Astrocyte (in vitro differentiated cells and primary cell): ENCODE data around the gene JPH3. TPM values are rescaled to one million over a fixed set of nuclear protein-coding genes. Genes with fewer than 3 reads are reported as not detected.

Source experiments
- DNase-seq: peaks from one replicate; pipeline ENCODE4 v3.0.0-alpha.2; 2010; ENCODE audit warnings: low read depth
- FAIRE-seq: peaks from 2 replicates; lab custom pipeline; 2011; peaks lifted over from hg19 to GRCh38; lab: Jason Lieb, UNC
- H2AFZ ChIP-seq: 2 replicates; pipeline ENCODE4 v1.6.0; 2012; ENCODE audit warnings: low read depth, low read length, inconsistent platforms
- H3K27ac ChIP-seq: 2 replicates; pipeline ENCODE4 v1.5.1; 2011; ENCODE audit warnings: low read depth, low read length, inconsistent platforms
- H3K27me3 ChIP-seq: 2 replicates; pipeline ENCODE4 v1.6.0; 2011; ENCODE audit warnings: low read length, inconsistent platforms; ENCODE audit not compliant: insufficient read depth
- H3K36me3 ChIP-seq: 2 replicates; pipeline ENCODE4 v1.5.1; 2011; ENCODE audit warnings: low read length, inconsistent platforms; ENCODE audit not compliant: insufficient read depth
- H3K4me1 ChIP-seq: 2 replicates; pipeline ENCODE4 v1.5.1; 2011; ENCODE audit warnings: low read length, inconsistent platforms; ENCODE audit not compliant: insufficient read depth
- H3K4me2 ChIP-seq: 2 replicates; pipeline ENCODE4 v1.6.0; 2012; ENCODE audit warnings: low read length, inconsistent platforms
- H3K4me3 ChIP-seq: 2 replicates; pipeline ENCODE4 v1.5.1; 2011; ENCODE audit warnings: low read depth, mild to moderate bottlenecking, low read length, inconsistent platforms; ENCODE audit not compliant: insufficient read depth
- H3K79me2 ChIP-seq: 2 replicates; pipeline ENCODE4 v1.6.0; 2012; ENCODE audit warnings: mild to moderate bottlenecking, low read length, inconsistent platforms; ENCODE audit not compliant: insufficient read depth
- H3K9ac ChIP-seq: 2 replicates; pipeline ENCODE4 v1.6.0; 2012; ENCODE audit warnings: mild to moderate bottlenecking, low read length, inconsistent platforms
- H3K9me3 ChIP-seq: 2 replicates; pipeline ENCODE4 v1.5.1; 2012; ENCODE audit warnings: low read depth, mild to moderate bottlenecking, low read length, inconsistent platforms; ENCODE audit not compliant: insufficient read depth
- H4K20me1 ChIP-seq: 2 replicates; pipeline ENCODE4 v1.6.0; 2012; ENCODE audit warnings: low read length, inconsistent platforms; ENCODE audit not compliant: insufficient read depth
- H3K27ac Mint-ChIP-seq: one replicate; pipeline ENCODE4 v1.8.0; 2021; ENCODE audit warnings: mild to moderate bottlenecking, mixed read lengths; ENCODE audit not compliant: unreplicated experiment
- H3K27me3 Mint-ChIP-seq: one replicate; pipeline ENCODE4 v1.8.0; 2021; ENCODE audit warnings: low read depth, mixed read lengths; ENCODE audit not compliant: unreplicated experiment
- H3K36me3 Mint-ChIP-seq: one replicate; pipeline ENCODE4 v1.8.0; 2021; ENCODE audit warnings: low read depth, mixed read lengths; ENCODE audit not compliant: unreplicated experiment
- H3K4me1 Mint-ChIP-seq: one replicate; pipeline ENCODE4 v1.8.0; 2021; ENCODE audit warnings: low read depth, mixed read lengths; ENCODE audit not compliant: unreplicated experiment
- H3K4me3 Mint-ChIP-seq: one replicate; pipeline ENCODE4 v1.8.0; 2021; ENCODE audit warnings: mild to moderate bottlenecking, moderate library complexity, mixed read lengths; ENCODE audit not compliant: unreplicated experiment
- H3K9me3 Mint-ChIP-seq: one replicate; pipeline ENCODE4 v1.8.0; 2021; ENCODE audit warnings: mild to moderate bottlenecking, mixed read lengths; ENCODE audit not compliant: unreplicated experiment
- EZH2 ChIP-seq: IDR thresholded peaks from 2 replicates; pipeline ENCODE4 v1.6.1; 2012; ENCODE audit warnings: mild to moderate bottlenecking, low read length, inconsistent platforms; ENCODE audit not compliant: insufficient read depth
- total RNA-seq: library from RNA; stranded (reverse); gene quantifications from 2 replicates; pipeline ENCODE4 v1.2.1, GENCODE V29; 2021
- TF ChIP-seq, protein P1 (sequence below): IDR thresholded peaks from 2 replicates; pipeline ENCODE4 v1.5.1; 2011; ENCODE audit warnings: low read depth, mild to moderate bottlenecking, inconsistent platforms, low read length, moderate library complexity; ENCODE audit not compliant: insufficient read depth

JPH3 gene
- total RNA-seq, 1 donor from 2014 or later, result 8.6 TPM

- H3K9me3 ChIP-seq, result no peaks in the 10 kb centered on the region
- TF ChIP-seq, protein P1, sequence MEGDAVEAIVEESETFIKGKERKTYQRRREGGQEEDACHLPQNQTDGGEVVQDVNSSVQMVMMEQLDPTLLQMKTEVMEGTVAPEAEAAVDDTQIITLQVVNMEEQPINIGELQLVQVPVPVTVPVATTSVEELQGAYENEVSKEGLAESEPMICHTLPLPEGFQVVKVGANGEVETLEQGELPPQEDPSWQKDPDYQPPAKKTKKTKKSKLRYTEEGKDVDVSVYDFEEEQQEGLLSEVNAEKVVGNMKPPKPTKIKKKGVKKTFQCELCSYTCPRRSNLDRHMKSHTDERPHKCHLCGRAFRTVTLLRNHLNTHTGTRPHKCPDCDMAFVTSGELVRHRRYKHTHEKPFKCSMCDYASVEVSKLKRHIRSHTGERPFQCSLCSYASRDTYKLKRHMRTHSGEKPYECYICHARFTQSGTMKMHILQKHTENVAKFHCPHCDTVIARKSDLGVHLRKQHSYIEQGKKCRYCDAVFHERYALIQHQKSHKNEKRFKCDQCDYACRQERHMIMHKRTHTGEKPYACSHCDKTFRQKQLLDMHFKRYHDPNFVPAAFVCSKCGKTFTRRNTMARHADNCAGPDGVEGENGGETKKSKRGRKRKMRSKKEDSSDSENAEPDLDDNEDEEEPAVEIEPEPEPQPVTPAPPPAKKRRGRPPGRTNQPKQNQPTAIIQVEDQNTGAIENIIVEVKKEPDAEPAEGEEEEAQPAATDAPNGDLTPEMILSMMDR, result no peak
- TF ChIP-seq EZH2, result no peak
- H3K4me2 ChIP-seq, result peak overlapping the region; percentile 42
- DNase-seq (no peak), FAIRE-seq (no peak)
- Mint-ChIP-seq H3K27me3 (peaks cover 27% of the 10 kb centered on the region), H3K4me1 (peaks cover 34% of the 10 kb centered on the region), H3K9me3 (peaks cover under 1% of the 10 kb centered on the region), H3K36me3 (peaks cover 2% of the 10 kb centered on the region), H3K4me3 (peak overlapping the region; percentile 52), H3K27ac (no peak overlapping the region)
- peaks cover 12% of the 10 kb centered on the region for H3K27me3 ChIP-seq
- no peak overlapping the region for H3K9ac ChIP-seq
- H3K79me2 ChIP-seq, result no peaks in the 10 kb centered on the region
- no peaks in the 10 kb centered on the region for H3K36me3 ChIP-seq
- H3K27ac ChIP-seq, result no peak overlapping the region
- H4K20me1 ChIP-seq, result no peaks in the 10 kb centered on the region
- H3K4me1 ChIP-seq, result peaks cover 34% of the 10 kb centered on the region
- no peak overlapping the region for H3K4me3 ChIP-seq
- peak overlapping the region; percentile 43 for H2AFZ ChIP-seq
Observed at GRCh38 chr16:87585442-87586200, 16.7 kb upstream of the JPH3 start.

- FAIRE-seq (no peak), DNase-seq (no peak)
- TF ChIP-seq, protein P1, result no peak
- TF ChIP-seq EZH2, result no peak
- no peak overlapping the region for H3K27ac ChIP-seq
- no peaks in the 10 kb centered on the region for H3K9me3 ChIP-seq
- peak overlapping the region; percentile 43 for H2AFZ ChIP-seq
- Mint-ChIP-seq H3K4me1 (peaks cover 29% of the 10 kb centered on the region), H3K27me3 (peaks cover 31% of the 10 kb centered on the region), H3K9me3 (no peaks in the 10 kb centered on the region), H3K4me3 (peak overlapping the region; percentile 52), H3K36me3 (peaks cover 2% of the 10 kb centered on the region), H3K27ac (no peak overlapping the region)
- H3K4me3 ChIP-seq, result no peak overlapping the region
- H3K4me1 ChIP-seq, result peaks cover 30% of the 10 kb centered on the region
- no peaks in the 10 kb centered on the region for H3K36me3 ChIP-seq
- H3K27me3 ChIP-seq, result peaks cover 17% of the 10 kb centered on the region
- no peaks in the 10 kb centered on the region for H4K20me1 ChIP-seq
- H3K4me2 ChIP-seq, result peak overlapping the region; percentile 42
- no peak overlapping the region for H3K9ac ChIP-seq
- H3K79me2 ChIP-seq, result no peaks in the 10 kb centered on the region
Observed at GRCh38 chr16:87586201-87586782, 16.0 kb upstream of the JPH3 start.

- Histone ChIP-seq H3K27me3 (peaks cover 21% of the 10 kb centered on the region), H3K4me3 (no peak overlapping the region), H3K9ac (no peak overlapping the region), H3K9me3 (no peaks in the 10 kb centered on the region), H3K36me3 (no peaks in the 10 kb centered on the region), H2AFZ (no peak overlapping the region), H3K4me2 (no peak overlapping the region), H3K27ac (no peak overlapping the region), H4K20me1 (no peaks in the 10 kb centered on the region), H3K79me2 (no peaks in the 10 kb centered on the region), H3K4me1 (peaks cover 17% of the 10 kb centered on the region)
- Mint-ChIP-seq H3K9me3 (no peaks in the 10 kb centered on the region), H3K36me3 (peaks cover 2% of the 10 kb centered on the region), H3K27ac (no peak overlapping the region), H3K27me3 (peaks cover 41% of the 10 kb centered on the region), H3K4me1 (peaks cover 20% of the 10 kb centered on the region), H3K4me3 (no peak overlapping the region)
- no peak for DNase-seq
- TF ChIP-seq, protein P1, result no peak
- TF ChIP-seq EZH2, result no peak
- FAIRE-seq, result no peak
Observed at GRCh38 chr16:87587636-87588035, 14.7 kb upstream of the JPH3 start.
